Right lobe of liver (tissue), 4 donors: Measurements from ENCODE around the gene SLC41A3.

ENCODE experiments used
- POLR2A ChIP-seq: fragments of 450-650 bp; IDR thresholded peaks from one replicate; pipeline ENCODE4 v1.6.1; 2017; ENCODE audit warnings: antibody characterized with exemption, mild to moderate bottlenecking
- TF ChIP-seq, protein P1 (sequence below), 4 donors: fragments of 200-600 bp in 3 of 4; fragments of 450-650 bp in 1 of 4; IDR thresholded peaks; one replicate each; pipeline versions ENCODE4 v1.5.1 to v1.8.0; 2016 to 2022; ENCODE audit warnings: antibody characterized with exemption in 4 of 4, mild to moderate bottlenecking in 2 of 4
- donor health status: DM: no; HTN: no; CAD: no.
- donor health status: DM: no; HTN: no; CAD: no.
- donor health status: DM: no; HTN: yes; CAD: no.

- TF ChIP-seq POLR2A: no peak
- TF ChIP-seq, protein P1, sequence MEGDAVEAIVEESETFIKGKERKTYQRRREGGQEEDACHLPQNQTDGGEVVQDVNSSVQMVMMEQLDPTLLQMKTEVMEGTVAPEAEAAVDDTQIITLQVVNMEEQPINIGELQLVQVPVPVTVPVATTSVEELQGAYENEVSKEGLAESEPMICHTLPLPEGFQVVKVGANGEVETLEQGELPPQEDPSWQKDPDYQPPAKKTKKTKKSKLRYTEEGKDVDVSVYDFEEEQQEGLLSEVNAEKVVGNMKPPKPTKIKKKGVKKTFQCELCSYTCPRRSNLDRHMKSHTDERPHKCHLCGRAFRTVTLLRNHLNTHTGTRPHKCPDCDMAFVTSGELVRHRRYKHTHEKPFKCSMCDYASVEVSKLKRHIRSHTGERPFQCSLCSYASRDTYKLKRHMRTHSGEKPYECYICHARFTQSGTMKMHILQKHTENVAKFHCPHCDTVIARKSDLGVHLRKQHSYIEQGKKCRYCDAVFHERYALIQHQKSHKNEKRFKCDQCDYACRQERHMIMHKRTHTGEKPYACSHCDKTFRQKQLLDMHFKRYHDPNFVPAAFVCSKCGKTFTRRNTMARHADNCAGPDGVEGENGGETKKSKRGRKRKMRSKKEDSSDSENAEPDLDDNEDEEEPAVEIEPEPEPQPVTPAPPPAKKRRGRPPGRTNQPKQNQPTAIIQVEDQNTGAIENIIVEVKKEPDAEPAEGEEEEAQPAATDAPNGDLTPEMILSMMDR (IDR thresholded peaks at IDR 0.05): no peak
Observed at GRCh38 chr3:126121074-126121473, 37.1 kb upstream of the SLC41A3 start.
